Transverse colon (tissue), 4 donors: ENCODE results near the gene ZBTB4.

ENCODE experiments used
- CTCF ChIP-seq, 5 experiments: fragments of 200-600 bp in 3 of 5; fragments of 450-650 bp in 2 of 5; sonication (generic) in 3 of 5; IDR thresholded peaks; 1 replicate in 2 of 5; 2 replicates in 3 of 5; pipeline ENCODE4 v1.5.1; 2016 to 2017; ENCODE audit warnings: antibody characterized with exemption in 5 of 5, inconsistent platforms in 3 of 5, mild to moderate bottlenecking in 2 of 5, moderate library complexity in 1 of 5
- EP300 ChIP-seq: sonication (generic); formaldehyde crosslinking; IDR thresholded peaks from one replicate; pipeline ENCODE4 v1.6.1; 2017; ENCODE audit warnings: antibody characterized with exemption, low read depth
- POLR2A ChIP-seq: fragments of 450-650 bp; IDR thresholded peaks from one replicate; pipeline ENCODE4 v1.6.1; 2016; ENCODE audit warnings: antibody characterized with exemption, mild to moderate bottlenecking, moderate library complexity
- POLR2AphosphoS5 ChIP-seq, 3 donors: sonication (generic); formaldehyde crosslinking; IDR thresholded peaks; one replicate each; pipeline ENCODE4 v1.6.1; 2016; ENCODE audit warnings: antibody characterized with exemption in 3 of 3

- TF ChIP-seq CTCF (IDR thresholded peaks at IDR 0.05) = no peak
- TF ChIP-seq POLR2A = no peak
- TF ChIP-seq POLR2AphosphoS5 (IDR thresholded peaks at IDR 0.05) = no peak
- TF ChIP-seq EP300 = no peak
Observed at GRCh38 chr17:7476494-7476893, 2.9 kb downstream of the ZBTB4 start.
